ENCODE results near the gene RNF111.

RNF111 gene

GRCh38 chr15:59001946-59002345, 14.5 kb downstream of the RNF111 start:
- no peak for FAIRE-seq

DNA sequence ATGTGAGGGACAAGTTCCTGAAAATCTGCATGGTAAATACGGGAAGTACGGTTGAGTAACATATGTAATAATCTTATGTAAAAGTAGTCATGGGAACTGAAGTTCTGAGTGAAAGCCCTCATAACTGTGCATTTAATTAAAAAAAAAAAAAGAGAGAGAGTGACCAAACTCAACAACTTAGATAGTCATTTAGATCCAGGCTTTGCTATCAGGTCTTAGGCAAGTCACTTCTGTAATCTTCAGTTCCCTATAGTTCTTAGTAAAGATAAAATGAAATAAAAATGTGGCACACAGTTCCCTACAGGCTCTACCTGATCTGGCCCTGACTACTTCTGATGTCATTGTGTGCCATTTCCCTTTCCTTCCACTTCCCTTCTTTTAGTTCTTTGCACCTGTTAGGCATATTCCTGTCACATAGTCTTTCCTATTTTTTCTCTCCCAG, 15.0 kb downstream of the RNF111 start:
- FAIRE-seq: no peak

GRCh38 chr15:59005579-59005978, 18.1 kb downstream of the RNF111 start:
- no peak for FAIRE-seq

GRCh38 chr15:59008086-59008485, 20.6 kb downstream of the RNF111 start:
- no peak for FAIRE-seq

DNA sequence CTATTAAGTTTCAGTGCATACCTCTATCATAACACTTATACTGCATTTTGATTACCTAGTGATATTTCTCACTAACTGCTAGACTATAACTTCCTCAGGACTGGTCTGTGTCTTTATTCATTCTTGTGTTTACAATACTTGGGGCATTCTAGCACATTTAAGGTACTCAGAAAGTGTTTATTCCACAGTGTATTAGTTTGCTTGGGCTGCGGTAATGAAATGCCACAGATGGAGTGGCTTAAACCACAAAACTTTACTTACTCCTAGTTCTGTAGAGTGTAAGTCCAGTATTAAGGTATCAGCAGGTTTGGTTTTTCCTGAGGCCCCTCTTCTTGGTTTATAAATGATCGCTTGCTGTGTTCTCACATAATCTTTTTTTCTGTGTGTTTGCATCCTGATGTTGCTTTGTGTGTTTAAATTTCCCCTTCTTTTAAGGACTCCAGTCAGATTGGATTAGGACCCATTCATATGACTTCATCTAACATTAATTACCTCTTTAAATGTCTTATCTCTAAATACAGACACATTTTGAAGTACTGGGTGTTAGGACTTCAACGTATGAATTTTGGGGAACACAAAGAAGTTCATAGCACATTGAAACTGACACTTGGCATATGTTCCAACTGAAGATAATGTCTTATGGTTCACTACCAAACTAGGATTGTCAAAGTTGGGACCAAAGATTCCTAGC, 23.9 kb downstream of the RNF111 start:
- no peak for FAIRE-seq

- FAIRE-seq: no peak
Measured at GRCh38 chr15:59013246-59013873, 25.9 kb downstream of the RNF111 start.

- FAIRE-seq: no peak
Measured at GRCh38 chr15:59014068-59014467, 26.6 kb downstream of the RNF111 start.

- FAIRE-seq: no peak
Measured at GRCh38 chr15:59017449-59017848, 30.0 kb downstream of the RNF111 start.

DNA sequence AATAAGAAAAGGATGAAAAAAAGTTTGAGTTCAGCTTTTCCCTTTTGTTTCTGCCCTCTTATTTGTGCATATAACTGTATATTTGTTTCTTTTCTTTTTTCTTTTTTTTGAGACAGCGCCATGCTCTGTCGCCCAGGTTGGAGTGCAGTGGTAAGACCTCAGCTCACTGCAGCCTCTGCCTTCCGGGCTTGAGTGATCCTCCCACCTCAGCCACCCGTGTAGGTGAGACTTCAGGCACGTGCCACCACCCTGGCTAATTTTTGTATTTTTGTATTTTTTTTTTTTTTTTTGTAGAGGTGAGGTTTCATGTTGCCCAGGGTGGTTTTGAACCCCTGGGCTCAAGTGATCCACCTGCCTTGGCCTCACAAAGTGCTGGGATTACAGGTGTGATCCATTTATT, 31.4 kb downstream of the RNF111 start:
- no peak for FAIRE-seq

DNA sequence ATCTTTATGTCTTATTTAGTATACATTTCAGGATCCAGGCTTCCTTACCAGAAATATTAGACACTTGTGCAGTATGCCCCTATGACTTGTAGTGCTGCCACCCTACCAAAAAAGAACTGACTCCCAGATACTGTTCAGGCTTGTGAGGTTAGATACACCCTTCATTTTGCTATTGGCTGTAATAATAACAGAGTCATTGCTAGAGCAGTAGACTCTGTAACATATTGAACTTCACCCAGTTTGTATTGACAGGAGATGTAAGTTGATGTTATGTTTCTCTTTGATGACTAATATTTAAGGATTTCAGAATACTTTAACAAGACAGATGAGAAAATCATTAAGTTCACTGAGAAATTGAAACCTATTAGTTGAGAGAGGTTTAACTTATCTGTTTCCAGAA, 32.9 kb downstream of the RNF111 start:
- FAIRE-seq: no peak

DNA sequence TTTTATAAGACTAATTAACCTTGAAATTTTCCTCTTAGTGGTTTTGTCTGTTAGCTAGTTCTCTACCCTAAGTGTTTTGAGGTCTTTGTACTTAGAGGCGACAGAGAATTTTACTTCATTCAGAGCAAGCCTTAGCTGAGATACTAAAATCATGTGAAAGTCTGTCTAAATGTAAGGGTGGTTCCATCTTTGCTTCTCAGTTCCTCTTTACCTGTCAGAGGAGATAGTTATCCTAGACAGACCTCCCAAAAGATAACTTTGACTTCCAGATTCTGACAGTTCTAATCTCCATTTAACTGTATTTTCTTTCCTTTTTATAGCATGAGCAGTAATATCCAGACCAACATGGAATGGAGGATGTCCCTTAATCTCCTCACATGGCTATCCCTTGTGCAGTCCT, 34.7 kb downstream of the RNF111 start:
- no peak for FAIRE-seq

DNA sequence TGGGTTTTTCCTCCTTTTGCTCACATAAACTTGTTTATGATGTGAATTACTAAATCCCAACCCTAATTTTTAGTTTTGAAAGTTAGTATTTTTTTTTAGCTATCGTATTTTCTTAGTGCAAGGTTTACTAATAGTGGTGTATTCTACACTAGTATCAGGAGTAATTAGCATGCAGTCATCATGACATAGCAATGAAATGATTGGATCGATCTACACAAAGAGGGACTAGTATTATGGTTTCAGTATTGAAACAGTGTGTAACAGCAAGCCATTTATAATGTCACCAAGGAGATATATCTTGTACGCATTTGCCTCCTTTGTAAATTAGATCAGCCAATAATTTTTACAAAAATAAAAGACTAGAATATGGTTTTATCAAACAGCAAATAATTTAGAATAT, 38.7 kb downstream of the RNF111 start:
- no peak for FAIRE-seq

DNA sequence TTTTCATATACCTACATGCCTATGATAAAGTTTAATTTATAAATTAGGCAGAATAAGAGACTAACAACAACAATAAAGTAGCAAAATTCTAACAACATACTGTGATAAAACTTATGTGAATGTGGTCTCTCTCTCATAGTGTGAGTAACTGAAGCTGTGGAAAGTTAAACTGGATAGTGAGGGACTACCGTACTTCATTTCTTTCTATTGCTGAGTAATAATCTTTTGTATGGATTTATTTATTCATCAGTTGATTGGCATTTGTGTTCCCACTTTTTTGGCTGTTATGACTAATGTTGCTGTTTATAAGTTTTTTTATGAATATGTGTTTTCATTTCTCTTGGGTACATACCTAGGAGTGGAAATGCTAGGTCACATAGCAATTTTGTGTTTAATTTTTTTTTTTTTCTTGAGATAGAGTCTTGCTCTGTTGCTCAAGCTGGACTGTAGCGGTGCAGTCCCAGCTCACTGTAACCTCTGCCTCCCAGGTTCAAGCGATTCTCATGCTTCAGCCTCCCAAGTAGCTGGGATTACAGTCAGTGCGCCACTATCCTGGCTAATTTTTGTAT, 41.0 kb downstream of the RNF111 start:
- no peak for FAIRE-seq

GRCh38 chr15:59029554-59029953, 42.1 kb downstream of the RNF111 start:
- FAIRE-seq: no peak

- no peak for FAIRE-seq
Measured at GRCh38 chr15:59035201-59035600, 47.7 kb downstream of the RNF111 start.

GRCh38 chr15:59039225-59039624, 51.8 kb downstream of the RNF111 start:
- no peak for FAIRE-seq

DNA sequence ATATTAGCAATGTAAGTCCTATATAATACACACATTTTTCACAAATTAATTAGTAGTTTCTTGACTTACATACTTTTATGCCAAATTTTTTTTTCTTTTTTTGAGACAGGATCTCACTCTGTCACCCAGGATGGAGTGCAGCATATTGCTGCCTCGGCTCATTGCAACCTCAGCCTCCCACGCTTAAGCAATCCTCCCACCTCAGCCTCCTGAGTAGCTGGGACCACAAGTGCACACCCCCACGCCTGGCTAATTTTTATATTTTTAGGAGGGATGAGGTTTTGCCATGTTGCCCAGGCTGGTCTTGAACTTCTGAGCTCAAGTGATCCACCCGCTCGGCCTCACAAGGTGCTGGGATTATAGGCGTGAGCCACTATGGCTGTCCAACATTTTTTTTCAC, 54.6 kb downstream of the RNF111 start:
- no peak for FAIRE-seq

- FAIRE-seq: no peak
Measured at GRCh38 chr15:59048897-59049296, 61.4 kb downstream of the RNF111 start.

DNA sequence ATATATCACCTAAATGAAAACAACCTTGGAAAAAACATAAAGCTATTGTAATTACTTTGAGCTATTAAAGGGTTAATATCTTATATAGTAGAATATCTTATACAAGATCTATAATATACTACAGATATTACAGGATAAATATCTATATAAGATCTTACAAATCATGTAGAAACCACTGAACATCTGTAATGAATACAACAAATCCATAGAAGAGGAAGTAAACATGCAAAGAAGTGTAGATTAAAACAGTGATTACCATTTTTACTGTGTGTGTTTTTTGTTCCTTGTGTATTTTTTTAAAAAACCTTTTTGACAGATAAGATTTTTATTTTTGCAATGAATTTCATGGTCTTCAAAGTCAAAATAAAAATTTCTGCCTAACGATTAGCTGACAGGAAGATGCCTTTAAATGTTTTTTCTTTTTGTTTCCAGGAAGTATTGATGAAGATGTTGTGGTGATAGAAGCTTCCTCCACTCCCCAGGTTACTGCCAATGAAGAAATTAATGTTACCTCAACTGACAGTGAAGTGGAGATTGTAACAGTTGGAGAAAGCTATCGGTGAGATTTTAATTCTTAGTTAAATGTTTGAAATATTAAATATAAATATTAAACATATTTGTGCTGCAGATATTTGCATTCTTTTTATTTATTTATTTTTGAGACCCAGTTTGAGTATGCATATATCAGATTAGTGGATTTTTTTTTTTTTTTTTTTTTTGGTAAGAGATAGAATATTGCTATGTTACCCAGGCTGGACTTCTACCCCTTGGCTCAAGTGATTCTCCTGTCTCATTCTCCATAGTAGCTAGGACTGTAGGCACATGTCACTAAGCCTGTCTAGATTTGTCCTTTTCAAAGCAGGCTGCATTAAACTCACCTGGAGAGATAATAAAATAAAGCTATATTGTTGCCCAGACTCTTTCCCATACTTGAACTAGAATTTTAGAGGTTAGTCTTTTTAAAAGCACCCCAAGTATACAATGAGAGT, 64.7 kb downstream of the RNF111 start:
- peak; percentile 32 for FAIRE-seq

DNA sequence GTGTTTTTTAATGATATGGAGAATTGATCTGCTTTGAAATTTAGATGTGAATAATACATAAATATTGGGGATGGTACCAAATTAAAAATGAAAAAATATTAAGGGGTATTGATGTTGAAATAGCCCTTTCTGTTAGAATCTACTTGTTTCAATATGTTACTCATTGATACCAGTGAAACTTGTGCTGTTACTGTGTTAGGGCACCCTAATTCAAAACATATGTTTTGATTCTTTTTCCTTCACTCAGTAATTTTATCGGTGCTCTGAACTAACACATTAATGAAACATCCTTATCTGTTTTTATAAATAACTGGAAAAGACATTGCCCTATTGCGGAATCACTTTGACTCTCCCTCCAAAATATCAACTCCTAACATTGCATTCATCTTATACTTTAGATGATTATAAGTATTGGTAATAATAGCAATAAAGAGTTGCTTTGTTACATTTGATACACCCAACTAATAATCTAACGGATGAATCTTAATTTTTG, 65.5 kb downstream of the RNF111 start:
- no peak for FAIRE-seq

GRCh38 chr15:59053482-59053881, 66.0 kb downstream of the RNF111 start:
- FAIRE-seq: no peak

DNA sequence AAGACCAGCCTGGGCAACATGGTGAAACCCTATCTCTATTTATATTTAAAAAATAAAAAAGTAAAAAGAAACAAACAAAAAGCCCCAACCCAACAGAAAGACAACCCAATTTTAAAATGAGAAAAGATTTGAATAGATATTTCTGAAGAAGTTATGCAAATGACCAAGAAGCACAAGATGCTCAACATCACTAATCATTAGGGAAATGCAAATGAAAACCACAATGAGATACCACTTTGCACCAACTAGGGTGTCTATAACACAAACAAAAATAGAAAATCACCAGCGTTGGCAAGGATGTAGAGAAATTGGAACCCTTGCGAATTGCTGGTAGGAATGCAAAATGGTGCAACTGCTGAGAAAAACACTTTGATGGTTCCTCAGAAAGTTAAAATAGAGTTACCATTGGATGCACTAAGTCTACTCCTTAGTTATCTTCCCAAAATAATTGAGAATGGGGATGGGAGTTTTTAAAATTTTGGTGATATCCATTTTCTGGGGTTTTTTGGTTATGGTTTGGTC, 71.7 kb downstream of the RNF111 start:
- no peak for FAIRE-seq

GRCh38 chr15:59060348-59060747, 72.9 kb downstream of the RNF111 start:
- FAIRE-seq: no peak
